GM04504 (cell line): ENCODE results near the gene CCDC152.

ENCODE experiments used
- DNase-seq: peaks from one replicate; pipeline ENCODE4 v3.0.0-alpha.2; 2012; ENCODE audit warnings: low read depth

The CCDC152 gene

DNA sequence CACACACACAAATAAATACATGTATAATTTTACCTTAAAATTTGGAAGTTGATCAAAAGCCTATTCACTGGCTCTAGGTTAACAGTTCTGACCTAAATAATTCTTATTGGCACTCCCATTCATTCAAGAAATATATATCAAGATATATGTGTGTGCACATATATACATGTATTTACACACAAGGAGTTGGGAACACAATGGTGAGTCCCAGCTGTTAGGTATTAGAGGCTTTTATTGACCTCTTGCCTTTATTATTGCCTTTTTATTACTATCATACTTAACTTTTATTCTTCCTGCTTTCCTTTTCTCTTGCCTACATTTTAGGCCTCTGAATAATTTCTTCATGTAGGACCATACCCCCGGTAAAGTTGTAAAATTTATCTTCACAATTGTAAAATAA is 25.0 kb downstream of the CCDC152 start:
- DNase-seq, result no peak

- DNase-seq, result no peak
Observed at GRCh38 chr5:42784132-42784531, 27.5 kb downstream of the CCDC152 start.

DNA sequence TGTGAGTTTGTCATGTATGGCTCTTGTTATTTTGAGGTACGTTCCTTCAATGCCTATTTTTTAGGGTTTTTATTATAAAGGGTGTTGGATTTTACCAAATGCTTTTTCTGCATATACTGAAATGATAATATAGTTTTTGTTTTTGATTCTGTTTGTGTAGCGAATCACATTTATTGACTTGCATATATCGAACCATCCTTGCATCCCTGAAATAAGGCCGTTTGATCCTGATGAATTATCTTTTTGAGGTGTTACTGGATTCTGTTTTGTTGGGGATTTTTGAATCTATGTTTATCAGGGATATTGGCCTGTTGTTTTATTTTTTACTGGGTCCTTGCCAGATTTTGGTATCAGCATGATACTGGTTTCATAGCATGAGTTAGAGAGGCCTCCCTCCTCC is 29.1 kb downstream of the CCDC152 start:
- DNase-seq, result no peak

DNA sequence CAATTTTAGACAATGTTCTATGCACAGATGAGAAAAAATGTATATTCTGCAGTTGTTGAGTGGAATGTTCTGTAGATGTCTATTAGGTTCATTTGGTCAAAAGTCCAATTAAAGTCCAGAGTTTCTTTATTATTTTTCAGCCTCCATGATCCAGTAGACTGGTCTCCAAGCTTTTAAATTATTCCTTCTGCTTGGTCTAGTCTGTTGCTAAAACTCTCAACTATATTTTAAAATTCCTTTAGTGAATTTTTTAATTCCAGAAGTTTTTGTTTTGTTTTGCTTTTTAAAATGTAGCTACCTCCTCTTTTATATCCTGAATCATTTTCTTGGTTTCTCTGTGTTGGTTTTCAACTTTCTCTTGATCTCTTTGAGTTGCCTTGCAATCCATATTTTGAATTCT is 30.5 kb downstream of the CCDC152 start:
- no peak for DNase-seq

DNA sequence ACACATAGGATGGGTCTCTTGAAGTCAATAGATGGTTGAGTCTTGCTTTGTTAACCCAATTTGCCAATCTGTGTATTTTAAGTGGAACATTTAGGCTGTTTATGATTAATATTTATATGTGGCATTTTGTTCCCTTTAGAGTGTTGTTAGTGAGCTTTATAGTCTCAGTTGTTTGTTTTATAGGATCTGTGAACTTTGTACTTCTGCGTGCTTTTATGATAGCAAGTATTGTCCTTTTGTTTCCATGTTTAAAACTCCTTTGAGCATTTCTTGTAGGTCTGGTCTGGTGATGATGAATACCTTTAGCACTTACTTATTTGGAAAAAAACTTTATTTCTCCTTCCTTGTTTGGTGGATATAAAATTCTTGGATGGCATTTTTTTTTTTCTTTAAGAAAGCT is 31.2 kb downstream of the CCDC152 start:
- no peak for DNase-seq

DNA sequence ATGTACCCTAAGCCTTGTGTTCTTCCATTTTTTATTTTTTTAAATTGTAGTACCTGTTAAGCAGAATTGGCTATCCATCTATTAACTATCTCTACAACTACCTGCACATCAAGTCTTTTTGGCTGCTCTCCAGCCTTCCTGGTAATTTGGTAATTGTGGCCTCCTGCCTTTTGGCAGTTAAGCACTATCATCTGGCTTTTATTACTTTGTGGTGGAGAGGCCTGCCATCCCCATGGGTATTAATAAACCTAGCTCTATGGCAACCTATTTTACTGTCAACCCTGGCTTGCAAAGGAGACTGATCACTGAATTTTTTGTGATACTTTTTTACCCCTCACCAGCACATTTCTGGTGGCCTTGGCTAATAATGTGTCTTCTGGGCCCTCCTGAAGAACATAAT is 34.5 kb downstream of the CCDC152 start:
- no peak for DNase-seq

DNA sequence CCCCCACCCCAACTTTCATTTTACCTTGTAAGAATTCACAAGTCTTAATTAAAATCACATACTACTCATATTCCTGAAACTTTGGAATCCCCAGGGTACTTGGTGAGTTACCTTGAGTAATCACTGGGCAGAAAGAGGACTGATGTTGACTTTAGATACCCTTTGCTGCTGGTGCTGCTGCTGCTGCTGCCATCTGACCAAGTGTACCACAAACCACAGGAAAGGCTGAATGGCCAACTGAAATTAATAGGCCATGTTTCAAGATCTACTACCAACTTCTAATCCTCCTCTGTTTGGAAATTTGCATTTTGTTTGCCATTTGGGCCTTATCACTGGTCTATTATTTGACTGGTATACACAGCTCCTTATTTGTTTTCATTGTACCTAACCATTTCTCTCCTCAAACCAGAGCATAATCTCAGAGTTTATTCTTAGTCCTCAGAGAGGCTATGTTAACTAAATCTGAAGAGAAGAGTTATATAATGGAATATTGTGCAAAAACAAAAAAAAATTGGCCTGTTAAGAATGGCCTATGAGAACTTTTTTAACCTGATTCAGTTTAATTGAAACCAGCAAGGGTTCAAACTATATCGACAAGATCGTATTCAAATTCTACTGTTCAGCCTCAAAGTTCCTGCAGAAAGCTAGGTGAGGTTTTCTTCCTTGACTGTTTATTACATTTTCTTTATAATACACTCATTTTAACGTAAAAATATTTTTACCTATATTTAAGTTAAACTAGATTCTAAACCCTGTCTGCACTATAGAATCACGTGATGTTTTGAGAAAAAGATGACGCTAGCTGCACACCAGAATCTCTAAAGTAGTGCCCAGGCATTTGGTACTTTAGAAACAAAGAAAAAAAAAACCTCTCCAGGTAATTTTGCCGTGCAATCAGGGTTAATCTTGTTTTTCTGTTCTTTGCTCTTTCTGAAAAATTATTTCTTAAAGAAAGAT is 41.9 kb downstream of the CCDC152 start:
- no peak for DNase-seq

GRCh38 chr5:42799241-42799608 is 42.6 kb downstream of the CCDC152 start:
- no peak for DNase-seq

DNA sequence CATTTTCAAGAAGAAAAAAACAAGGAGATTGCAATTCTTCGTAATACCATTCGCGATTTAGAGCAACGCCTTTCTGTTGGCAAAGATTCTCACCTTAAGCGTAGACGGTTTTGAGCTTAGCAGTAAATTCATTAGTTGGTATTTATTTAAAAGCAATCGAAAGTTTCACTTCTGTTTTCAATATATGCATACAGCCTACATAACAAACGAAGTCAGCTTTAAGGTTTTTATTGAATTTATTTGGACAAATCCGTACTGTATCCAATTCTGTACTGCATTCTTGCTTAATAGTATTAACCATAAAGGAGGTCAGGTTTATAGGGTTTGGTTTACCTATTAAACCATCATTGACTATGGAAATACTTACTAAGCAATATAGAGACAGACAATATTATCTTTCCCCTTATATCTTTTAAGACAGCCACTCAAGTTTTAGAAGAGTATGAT is 43.1 kb downstream of the CCDC152 start:
- no peak for DNase-seq

GRCh38 chr5:42800748-42801330 is 44.2 kb downstream of the CCDC152 start:
- no peak for DNase-seq

GRCh38 chr5:42801516-42802166 is 45.0 kb downstream of the CCDC152 start:
- no peak for DNase-seq

DNA sequence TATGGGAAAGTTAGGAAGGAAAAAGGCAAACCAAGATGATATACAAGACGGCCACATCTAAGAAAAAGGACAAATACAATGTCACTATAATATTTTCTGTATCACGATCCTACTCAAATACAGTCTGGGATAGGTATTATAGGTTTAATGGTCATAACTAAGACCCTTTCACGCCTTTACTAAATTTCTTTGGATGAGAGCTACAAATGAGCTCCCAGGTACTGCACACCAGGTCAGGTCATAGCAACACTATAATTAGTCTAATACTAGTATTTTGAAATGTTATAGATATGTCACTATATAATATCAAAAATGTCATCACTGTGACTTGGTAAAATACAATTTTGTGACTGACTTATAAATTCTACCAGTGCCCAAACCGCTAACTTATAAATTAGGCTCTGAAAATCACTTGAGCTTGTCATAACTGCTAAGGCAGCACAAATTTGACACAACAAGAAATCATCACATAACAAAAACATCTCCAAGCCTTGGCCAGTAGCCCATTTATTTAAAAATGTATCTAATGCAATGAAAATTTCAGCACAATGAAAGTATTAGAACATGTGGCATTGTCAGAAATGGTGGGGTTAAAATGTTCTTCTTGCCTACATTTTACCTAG is 48.2 kb downstream of the CCDC152 start:
- no peak for DNase-seq

DNA sequence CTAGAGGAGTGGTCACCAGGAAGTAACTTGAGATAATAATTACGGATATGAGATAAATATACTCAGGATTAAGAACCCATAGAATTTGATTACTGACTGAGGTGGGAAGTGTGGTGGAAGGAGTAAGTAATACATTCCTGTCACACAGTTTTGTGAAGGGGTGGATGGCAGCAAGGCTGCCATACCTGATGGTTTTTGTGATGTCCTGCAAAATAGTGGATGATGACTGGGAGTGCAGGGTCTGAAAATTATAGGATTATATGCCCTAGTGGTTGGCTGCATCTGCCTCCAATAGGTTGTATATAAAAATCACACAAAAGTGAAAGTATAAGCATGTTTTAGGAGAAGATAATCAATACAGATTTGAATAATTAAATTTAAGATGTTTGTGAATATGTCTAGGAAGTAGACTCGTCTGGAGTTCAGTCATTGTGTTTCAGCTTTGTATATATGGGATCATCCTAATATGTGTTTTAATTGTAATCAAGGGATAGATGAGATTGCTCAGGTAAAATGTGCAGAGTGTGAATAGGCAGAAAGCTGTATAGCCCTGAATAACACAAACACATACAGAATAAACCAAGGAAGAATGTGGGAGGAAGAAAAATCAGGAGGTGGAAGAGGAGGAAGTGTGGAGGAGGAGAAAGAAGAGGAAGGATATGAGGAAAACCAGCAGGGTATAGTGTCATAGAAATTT is 49.5 kb downstream of the CCDC152 start:
- no peak for DNase-seq

DNA sequence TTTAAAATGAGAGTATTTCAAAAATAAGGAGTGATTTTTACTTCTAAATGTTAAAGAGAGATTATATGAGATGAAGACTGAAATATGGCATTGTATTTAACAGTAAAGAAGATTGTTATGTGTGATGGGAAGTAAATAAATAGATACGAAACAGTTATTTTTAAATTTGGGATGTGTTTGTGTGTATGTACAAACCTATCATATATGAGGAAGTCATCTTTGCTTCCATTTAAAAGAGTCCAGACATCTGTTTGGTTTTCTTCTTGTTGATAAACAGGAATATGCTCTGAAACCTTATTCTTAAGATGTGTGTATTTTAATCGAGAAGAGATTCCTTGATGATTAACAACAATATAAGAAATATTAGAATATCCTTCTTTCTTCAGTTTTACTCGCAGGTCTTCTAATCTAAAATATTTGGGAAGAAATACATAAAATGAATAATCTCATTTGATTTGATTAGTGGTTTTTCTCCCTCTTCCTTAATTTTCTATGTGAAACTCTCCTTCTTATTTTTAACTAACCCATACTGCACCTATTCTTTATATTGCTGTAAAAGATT is 50.2 kb downstream of the CCDC152 start:
- DNase-seq, result no peak

GRCh38 chr5:42807722-42808447 is 51.3 kb downstream of the CCDC152 start:
- no peak for DNase-seq

GRCh38 chr5:42808888-42809611 is 52.4 kb downstream of the CCDC152 start:
- DNase-seq, result no peak

GRCh38 chr5:42810834-42811590 is 54.4 kb downstream of the CCDC152 start:
- DNase-seq, result no peak

GRCh38 chr5:42811591-42812446 is 55.2 kb downstream of the CCDC152 start, which contains the start of gene SELENOP:
Gene SELENOP, minus strand, starts transcription at chr5:42811892. Its CDS starts 3,539 bp downstream, at chr5:42808353.
- no peak for DNase-seq
